Measurements from ENCODE around the gene CYP2C18. TPM values are rescaled to one million over a fixed set of nuclear protein-coding genes. Genes with fewer than 3 reads are reported as not detected.

The CYP2C18 gene
- total RNA-seq, 1 experiment from 2014 or later: 0.17 TPM

- Histone ChIP-seq H2AFZ (ENCODE audit: low read depth, low read length, poor library complexity, severe bottlenecking) (no peak overlapping the region), H3K27me3 (ENCODE audit: insufficient read depth, low read length) (no peaks in the 10 kb centered on the region), H3K9me3 (ENCODE audit: control insufficient read depth in 1 of 2, insufficient read depth in 1 of 2, low read depth in 1 of 2, low read length in 2 of 2) (no peaks in the 10 kb centered on the region), H3K36me3 (ENCODE audit: control insufficient read depth in 1 of 2, insufficient read depth in 2 of 2, low read length in 2 of 2) (no peaks in the 10 kb centered on the region), H3K9me2 (ENCODE audit: insufficient read depth) (no peaks in the 10 kb centered on the region), H4K20me1 (ENCODE audit: insufficient read depth) (no peaks in the 10 kb centered on the region), H3K27ac (ENCODE audit: low read depth, low read length) (no peak overlapping the region), H3K4me1 (ENCODE audit: control insufficient read depth in 1 of 2, insufficient read depth in 2 of 2, low read length in 2 of 2) (no peaks in the 10 kb centered on the region), H3K4me2 (ENCODE audit: low read length) (no peak overlapping the region), H3K79me2 (ENCODE audit: insufficient read depth, low read length) (no peaks in the 10 kb centered on the region), H3K9ac (ENCODE audit: low read length) (no peak overlapping the region), H3K4me3 (replicated peaks in 1 of 2; ENCODE audit: low read depth in 1 of 2, low read length in 2 of 2) (no peak overlapping the region)
- BruUV-seq (replicated peaks): no TSS peak
- POLR2A ChIA-PET: no interaction called here
- DNase-seq (ENCODE audit: low read depth, low spot score) (no peak), ATAC-seq (no peak)
- intact Hi-C loops (cut with micrococcal nuclease): no loop called here
- RAD21 ChIA-PET (ENCODE audit: low non-redundant PET in 1 of 2, low total read pairs in 2 of 2, uncharacterized antibody in 2 of 2, unreplicated experiment in 2 of 2): no interaction called here
- TF ChIP-seq SIN3A (IDR thresholded peaks at IDR 0.05; ENCODE audit: low read depth): no peak
- TF ChIP-seq JUND (IDR thresholded peaks at IDR 0.05): no peak
- TF ChIP-seq EZH2 (IDR thresholded peaks at IDR 0.05): no peak
- TF ChIP-seq SRF (IDR thresholded peaks at IDR 0.05; ENCODE audit: low read depth): no peak
- no peak for TF ChIP-seq SP1 (IDR thresholded peaks at IDR 0.05; ENCODE audit: low read depth)
- no peak for TF ChIP-seq ELF1 (IDR thresholded peaks at IDR 0.05; ENCODE audit: borderline replicate concordance, low read depth)
- TF ChIP-seq CEBPB (IDR thresholded peaks at IDR 0.05; ENCODE audit: low read depth): no peak
- TF ChIP-seq ZFX (IDR thresholded peaks at IDR 0.05): no peak
- TF ChIP-seq POLR2AphosphoS5 (IDR thresholded peaks at IDR 0.05; ENCODE audit: low read depth, low read length): no peak
- no peak for TF ChIP-seq CTCF (IDR thresholded peaks at IDR 0.05 in 2 of 3, conservative IDR thresholded peaks at IDR 0.05 in 1 of 3; ENCODE audit: borderline replicate concordance in 1 of 3, insufficient read depth in 1 of 3, low read depth in 2 of 3, low read length in 2 of 3)
- no peak for TF ChIP-seq CBX3 (IDR thresholded peaks at IDR 0.05; ENCODE audit: low read depth)
- TF ChIP-seq RAD21 (IDR thresholded peaks at IDR 0.05; ENCODE audit: low read depth): no peak
- no peak for TF ChIP-seq ZNF274 (IDR thresholded peaks at IDR 0.05; ENCODE audit: low read depth, low read length)
- TF ChIP-seq YY1 (IDR thresholded peaks at IDR 0.05; ENCODE audit: extremely low read depth, insufficient replicate concordance, low read depth, low read length): no peak
- no peak for TF ChIP-seq TCF7L2 (IDR thresholded peaks at IDR 0.05; ENCODE audit: borderline replicate concordance, extremely low read depth, insufficient read depth, insufficient read length)
- no peak for TF ChIP-seq MAX (IDR thresholded peaks at IDR 0.05)
- CTCF ChIA-PET: no interaction called here
These were observed 22.6 kb downstream of the CYP2C18 start for GRCh38 chr10:94706089-94706488.
